MM.1S (cell line): ENCODE results near the gene INPP5F.

Experiments used
- CTCF ChIP-seq: fragments of 300-600 bp; sonication (generic); IDR thresholded peaks from 2 replicates; pipeline ENCODE4 v1.5.1; 2016; ENCODE audit warnings: antibody characterized with exemption, low read length, mixed read lengths
- EZH2 ChIP-seq: fragments of 300-600 bp; sonication (generic); optimal IDR thresholded peaks from 2 replicates; pipeline ENCODE3; 2017; ENCODE audit warnings: low read depth, mild to moderate bottlenecking, antibody characterized with exemption, low read length, mixed read lengths

GRCh38 chr10:119821182-119821581 lies 95.3 kb downstream of the INPP5F start:
- TF ChIP-seq CTCF = no peak
- TF ChIP-seq EZH2 = no peak
